Measurements from ENCODE around the gene ZC3H4. TPM values are rescaled to one million over a fixed set of nuclear protein-coding genes. Genes with fewer than 3 reads are reported as not detected.

ZC3H4 gene
- total and polyA plus RNA-seq, 10 of the 15 experiments (the other 5 are each of a cell fraction or from before 2014, with no cell fraction given): 5.1 to 86.3 (median 15.5) TPM

GRCh38 chr19:47111006-47111621 lies 2.5 kb downstream of the ZC3H4 start (continued):
- TF ChIP-seq USF2 (IDR thresholded peaks at IDR 0.05; ENCODE audit: borderline replicate concordance, low read depth, low read length) (no peak), NKRF (conservative IDR thresholded peaks at IDR 0.05) (no peak), ASH2L (IDR thresholded peaks at IDR 0.05; ENCODE audit: borderline replicate concordance, low read depth) (no peak), PML (IDR thresholded peaks at IDR 0.05; ENCODE audit: low read length) (no peak; the same call in 1 of the 2 replicates), MYB (IDR thresholded peaks at IDR 0.05; ENCODE audit: borderline replicate concordance, low read depth, low read length) (no peak), NR2F1 (conservative IDR thresholded peaks at IDR 0.05) (no peak), PRDM15 (CRISPR knock-in tag; IDR thresholded peaks at IDR 0.05) (no peak), FOS (IDR thresholded peaks at IDR 0.05; ENCODE audit: borderline replicate concordance, extremely low read depth, insufficient read length) (no peak), ZBED1 (IDR thresholded peaks at IDR 0.05; ENCODE audit: borderline replicate concordance) (no peak; the same call in 1 of the 2 replicates), MEF2A (IDR thresholded peaks at IDR 0.05; ENCODE audit: insufficient read depth, low read depth, low read length) (no peak), PAX5 (IDR thresholded peaks at IDR 0.05; ENCODE audit: borderline replicate concordance, low read depth, low read length) (peak; percentile 71; the same call in 1 of the 2 replicates), NFXL1 (IDR thresholded peaks at IDR 0.05; ENCODE audit: borderline replicate concordance) (no peak), HDAC2 (IDR thresholded peaks at IDR 0.05) (no peak), ZNF592 (IDR thresholded peaks at IDR 0.05) (no peak), SKIL (IDR thresholded peaks at IDR 0.05; ENCODE audit: low read depth, poor library complexity, severe bottlenecking) (peak; percentile 56), SREBF2 (IDR thresholded peaks at IDR 0.05; ENCODE audit: low read length) (no peak), FOXM1 (IDR thresholded peaks at IDR 0.05; ENCODE audit: low read depth, low read length) (no peak)

All from GM12878 (cell line).